Uterus (tissue), 2 donors: ENCODE measurements around the gene PHF19.

Experiments used
- POLR2A ChIP-seq, 2 donors: fragments of 450-650 bp; IDR thresholded peaks; one replicate each; pipeline ENCODE4 v1.6.1; 2016; ENCODE audit warnings: antibody characterized with exemption in 2 of 2, mild to moderate bottlenecking in 1 of 2, moderate library complexity in 1 of 2
- TF ChIP-seq, protein P1 (sequence below), 4 experiments: fragments of 200-600 bp in 2 of 4; fragments of 450-650 bp in 2 of 4; sonication (generic) in 2 of 4; IDR thresholded peaks; one replicate each; pipeline ENCODE4 v1.5.1; 2016 to 2019; ENCODE audit warnings: antibody characterized with exemption in 4 of 4, mild to moderate bottlenecking in 2 of 4, moderate library complexity in 1 of 4

DNA sequence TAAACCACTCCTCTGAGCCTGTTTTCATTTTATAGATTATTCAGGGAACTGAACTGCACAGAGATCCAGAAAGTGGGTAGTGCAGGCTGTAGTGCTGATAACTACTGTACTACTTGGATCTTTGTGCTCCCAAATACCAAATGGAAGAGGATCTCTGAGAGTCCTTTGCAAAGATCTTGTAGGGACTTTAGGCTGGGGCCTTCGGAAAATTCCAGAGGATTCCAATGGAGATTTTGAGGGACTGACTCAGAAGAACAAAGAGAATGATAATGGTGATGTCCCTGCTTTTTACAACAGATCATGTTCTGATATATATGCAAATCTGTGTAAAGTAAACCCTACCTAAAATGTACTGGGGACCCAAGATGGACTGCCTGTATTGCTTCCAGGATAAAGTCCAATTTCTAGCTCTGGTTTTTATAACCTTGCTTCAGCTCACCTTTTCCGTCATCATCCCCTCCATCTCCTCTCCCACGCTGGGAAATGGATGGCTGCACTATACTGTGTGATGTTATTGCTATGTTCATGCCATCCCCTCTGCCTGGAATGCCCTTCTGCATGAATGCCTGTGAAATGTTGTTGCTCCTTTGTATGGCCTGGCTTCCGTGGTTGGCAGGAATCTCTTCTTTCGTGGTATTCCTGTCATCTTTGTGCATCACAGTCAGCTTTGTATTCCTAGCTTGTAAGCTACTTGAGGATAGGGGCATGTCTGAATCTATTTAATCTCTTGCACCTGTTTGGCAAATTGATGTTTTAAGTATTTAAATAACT is 24.6 kb downstream of the PHF19 start:
- TF ChIP-seq POLR2A (IDR thresholded peaks at IDR 0.05): no peak
- TF ChIP-seq, protein P1, sequence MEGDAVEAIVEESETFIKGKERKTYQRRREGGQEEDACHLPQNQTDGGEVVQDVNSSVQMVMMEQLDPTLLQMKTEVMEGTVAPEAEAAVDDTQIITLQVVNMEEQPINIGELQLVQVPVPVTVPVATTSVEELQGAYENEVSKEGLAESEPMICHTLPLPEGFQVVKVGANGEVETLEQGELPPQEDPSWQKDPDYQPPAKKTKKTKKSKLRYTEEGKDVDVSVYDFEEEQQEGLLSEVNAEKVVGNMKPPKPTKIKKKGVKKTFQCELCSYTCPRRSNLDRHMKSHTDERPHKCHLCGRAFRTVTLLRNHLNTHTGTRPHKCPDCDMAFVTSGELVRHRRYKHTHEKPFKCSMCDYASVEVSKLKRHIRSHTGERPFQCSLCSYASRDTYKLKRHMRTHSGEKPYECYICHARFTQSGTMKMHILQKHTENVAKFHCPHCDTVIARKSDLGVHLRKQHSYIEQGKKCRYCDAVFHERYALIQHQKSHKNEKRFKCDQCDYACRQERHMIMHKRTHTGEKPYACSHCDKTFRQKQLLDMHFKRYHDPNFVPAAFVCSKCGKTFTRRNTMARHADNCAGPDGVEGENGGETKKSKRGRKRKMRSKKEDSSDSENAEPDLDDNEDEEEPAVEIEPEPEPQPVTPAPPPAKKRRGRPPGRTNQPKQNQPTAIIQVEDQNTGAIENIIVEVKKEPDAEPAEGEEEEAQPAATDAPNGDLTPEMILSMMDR (IDR thresholded peaks at IDR 0.05): no peak
